Measurements from ENCODE around the gene WDR93.

DNA sequence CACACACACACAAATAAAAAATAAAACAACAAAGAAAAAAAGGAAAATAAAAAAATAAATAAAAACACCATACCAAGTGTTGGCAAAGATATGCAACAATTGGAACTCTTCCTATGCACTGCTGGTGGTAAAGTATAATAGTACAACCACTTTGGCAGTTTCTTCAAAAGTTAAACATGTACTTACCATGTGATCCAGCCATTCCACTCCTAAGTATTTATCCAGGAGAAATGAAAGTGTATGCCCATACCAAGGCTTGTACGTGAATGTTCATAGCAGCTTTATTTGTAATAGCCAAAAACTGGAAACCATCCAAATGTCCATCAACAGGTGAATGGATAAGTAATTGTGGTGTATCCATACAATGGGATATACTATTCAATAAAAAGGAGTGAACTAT, 17.0 kb downstream of the WDR93 start:
- TF ChIP-seq, protein P1, sequence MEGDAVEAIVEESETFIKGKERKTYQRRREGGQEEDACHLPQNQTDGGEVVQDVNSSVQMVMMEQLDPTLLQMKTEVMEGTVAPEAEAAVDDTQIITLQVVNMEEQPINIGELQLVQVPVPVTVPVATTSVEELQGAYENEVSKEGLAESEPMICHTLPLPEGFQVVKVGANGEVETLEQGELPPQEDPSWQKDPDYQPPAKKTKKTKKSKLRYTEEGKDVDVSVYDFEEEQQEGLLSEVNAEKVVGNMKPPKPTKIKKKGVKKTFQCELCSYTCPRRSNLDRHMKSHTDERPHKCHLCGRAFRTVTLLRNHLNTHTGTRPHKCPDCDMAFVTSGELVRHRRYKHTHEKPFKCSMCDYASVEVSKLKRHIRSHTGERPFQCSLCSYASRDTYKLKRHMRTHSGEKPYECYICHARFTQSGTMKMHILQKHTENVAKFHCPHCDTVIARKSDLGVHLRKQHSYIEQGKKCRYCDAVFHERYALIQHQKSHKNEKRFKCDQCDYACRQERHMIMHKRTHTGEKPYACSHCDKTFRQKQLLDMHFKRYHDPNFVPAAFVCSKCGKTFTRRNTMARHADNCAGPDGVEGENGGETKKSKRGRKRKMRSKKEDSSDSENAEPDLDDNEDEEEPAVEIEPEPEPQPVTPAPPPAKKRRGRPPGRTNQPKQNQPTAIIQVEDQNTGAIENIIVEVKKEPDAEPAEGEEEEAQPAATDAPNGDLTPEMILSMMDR (IDR thresholded peaks at IDR 0.05 in 8 of 11, conservative IDR thresholded peaks at IDR 0.05 in 3 of 11) = no peak
- no peak for TF ChIP-seq POLR2A (IDR thresholded peaks at IDR 0.05)

Data from spleen (tissue), 7 donors.